ENCODE measurements around the gene CDC20. TPM values are rescaled to one million over a fixed set of nuclear protein-coding genes. Genes with fewer than 3 reads are reported as not detected.
"Not testable (repeated sequence)": the region's sequence is repeated elsewhere in the genome, so short reads cannot be mapped to it uniquely, and the experiment has no call there.

Gene CDC20
- total RNA-seq, 2 donors from 2014 or later: 108 to 163 TPM

DNA sequence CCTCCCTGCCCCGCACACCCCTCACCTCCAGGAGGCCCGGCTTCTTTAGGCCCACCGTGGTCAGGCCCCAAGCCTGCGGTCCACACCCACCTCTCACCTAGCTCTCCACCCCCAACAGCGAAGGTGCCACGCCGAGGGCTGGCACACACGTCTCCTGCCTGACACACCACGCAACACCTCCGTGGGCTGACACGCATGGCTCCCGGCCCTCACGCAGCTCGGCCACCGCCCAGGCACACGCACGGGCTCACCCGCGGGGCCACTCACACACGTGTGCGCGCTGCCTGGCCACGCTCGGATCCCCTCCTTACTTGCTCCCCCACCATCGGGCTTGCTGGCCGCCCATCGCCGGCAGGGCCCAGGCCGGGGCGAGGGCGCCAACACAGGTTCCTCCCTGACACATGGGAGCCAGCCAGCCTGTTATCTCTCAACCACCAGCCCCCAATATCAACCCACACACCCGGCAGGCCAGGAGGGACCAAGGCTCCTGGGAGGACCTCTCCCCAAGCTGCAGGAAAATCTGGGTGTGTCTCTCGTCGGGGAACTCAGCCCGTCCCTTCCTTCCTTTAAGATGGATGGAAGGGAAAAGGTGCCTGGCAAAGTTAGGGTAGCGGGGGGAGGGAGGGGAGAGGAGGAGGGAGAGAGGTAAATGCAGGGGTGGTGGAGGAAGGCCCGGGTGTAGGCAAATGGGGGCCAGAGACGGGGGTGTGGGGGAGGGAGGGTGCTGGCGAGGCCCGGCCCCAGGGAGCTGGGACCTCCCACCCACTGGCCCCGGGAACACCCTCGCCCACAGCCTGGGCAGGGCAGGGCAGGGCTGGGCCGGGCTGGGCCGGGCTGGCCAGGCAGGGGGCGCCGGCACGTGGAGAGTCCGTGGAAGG, 8.5 kb downstream of the CDC20 start:
- H3K4me3 Mint-ChIP-seq: peak overlapping the region; percentile 94
- no peaks in the 10 kb centered on the region for H3K27me3 Mint-ChIP-seq (ENCODE audit: low read depth)
- peak; percentile 37 to 48 for DNase-seq
- ATAC-seq (replicated peaks in 1 of 2): peak; percentile 67 to 68
- peaks cover 48% of the 10 kb centered on the region for H3K4me1 Mint-ChIP-seq (ENCODE audit: low read depth)
- H3K9me3 Mint-ChIP-seq: no peaks in the 10 kb centered on the region
- peaks cover 6 to 19% of the 10 kb centered on the region in 2 donors for H3K36me3 Mint-ChIP-seq (ENCODE audit: insufficient read depth in 2 of 2)
- peak overlapping the region; percentile 78 for H3K27ac Mint-ChIP-seq

DNA sequence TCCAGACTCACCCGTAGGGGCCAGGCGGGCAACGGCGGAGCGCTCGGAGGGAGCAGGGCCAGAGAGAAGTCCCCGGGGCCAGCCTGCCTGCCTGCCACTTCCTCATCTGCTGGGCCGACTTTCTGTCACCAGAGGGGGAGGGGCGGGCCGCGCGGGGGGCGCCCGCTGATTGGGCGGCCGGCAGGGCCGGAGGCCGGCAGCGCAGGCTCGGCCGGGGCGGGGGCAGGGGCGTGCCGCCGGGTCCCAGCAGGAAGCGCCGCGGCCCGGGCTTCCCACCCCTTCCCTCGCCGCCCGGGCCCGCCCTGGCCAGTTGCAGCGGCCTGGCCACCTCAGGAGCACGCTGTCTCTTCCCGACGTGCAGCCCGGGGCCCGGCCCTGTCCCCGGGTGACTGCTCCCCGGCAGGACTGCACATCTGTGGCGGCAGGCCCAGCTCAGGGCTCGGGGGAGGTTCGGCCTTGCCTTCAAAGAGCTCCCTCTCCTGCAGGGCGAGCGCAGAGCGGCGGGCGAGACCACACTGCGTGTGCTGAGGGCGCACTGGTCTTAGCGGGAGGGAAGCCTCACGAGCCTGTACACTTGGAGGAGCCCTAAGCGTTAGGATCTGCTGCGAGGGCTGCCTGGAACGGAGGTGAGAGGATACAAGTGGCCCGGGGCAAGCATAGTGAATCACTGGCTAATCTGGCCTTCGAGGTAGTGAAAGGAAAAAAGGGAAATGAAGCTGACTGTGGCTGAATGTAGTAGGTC, 9.3 kb downstream of the CDC20 start, which contains the start of gene ELOVL1:
Gene ELOVL1, minus strand, starts transcription at position 108 of the 742 bp plus-strand sequence. CDS start 2,402 bp downstream, outside the sequence.
- peaks cover 6 to 15% of the 10 kb centered on the region in 2 donors for H3K36me3 Mint-ChIP-seq (ENCODE audit: insufficient read depth in 2 of 2)
- H3K9me3 Mint-ChIP-seq: no peaks in the 10 kb centered on the region
- peaks cover 40% of the 10 kb centered on the region for H3K4me1 Mint-ChIP-seq (ENCODE audit: low read depth)
- peak; percentile 89 for ATAC-seq (replicated peaks in 1 of 2)
- peak; percentile 91 to 94 for DNase-seq
- peak within 1 kb of the TSS; percentile 94 for H3K4me3 Mint-ChIP-seq
- H3K27ac Mint-ChIP-seq: peak within 1 kb of the TSS; percentile 83
- no peaks in the 10 kb centered on the region for H3K27me3 Mint-ChIP-seq (ENCODE audit: low read depth)

DNA sequence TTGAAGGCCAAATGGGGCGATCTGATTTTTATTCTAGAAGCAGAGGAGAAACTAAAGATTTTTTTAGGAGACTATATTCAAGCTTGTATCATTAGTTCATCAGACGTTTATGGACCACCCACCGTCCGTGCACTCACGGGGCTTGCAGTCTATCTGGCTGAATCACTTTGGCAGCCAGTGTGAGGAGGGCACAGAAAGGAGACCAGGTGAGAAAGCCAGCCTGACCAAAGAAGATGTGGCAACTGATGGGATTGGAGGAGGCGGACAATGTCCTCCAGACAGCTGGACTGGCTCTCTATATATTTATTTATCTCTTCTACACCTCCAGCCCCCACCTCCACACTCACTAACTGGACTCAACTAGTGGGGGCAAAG, 9.9 kb downstream of the CDC20 start:
- Mint-ChIP-seq H3K9me3 (no peaks in the 10 kb centered on the region), H3K27me3 (ENCODE audit: low read depth) (no peaks in the 10 kb centered on the region), H3K4me3 (peak overlapping the region; percentile 94), H3K4me1 (ENCODE audit: low read depth) (peaks cover 37% of the 10 kb centered on the region), H3K36me3 (ENCODE audit: insufficient read depth in 2 of 2) (peaks cover 6 to 14% of the 10 kb centered on the region in 2 donors), H3K27ac (peak overlapping the region; percentile 83)
- no peak for DNase-seq
- no peak for ATAC-seq (replicated peaks in 1 of 2)

DNA sequence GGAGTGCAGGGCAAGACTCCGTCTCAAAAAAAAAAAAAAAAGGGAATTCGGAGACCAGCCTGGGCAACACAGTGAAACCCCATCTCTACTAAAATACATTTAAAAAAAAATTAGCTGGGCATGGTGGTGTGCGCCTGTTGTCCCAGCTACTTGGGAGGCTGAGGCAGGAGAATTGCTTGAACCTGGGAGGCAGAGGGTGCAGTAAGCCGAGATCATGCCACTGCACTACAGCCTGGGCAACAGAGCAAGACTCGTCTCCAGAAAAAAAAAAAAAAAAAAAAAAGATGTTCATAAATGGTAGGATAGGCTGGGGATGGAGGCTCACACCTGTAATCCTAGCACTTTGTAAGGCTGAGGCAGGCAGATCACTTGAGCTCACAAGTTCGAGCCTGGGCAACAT, 11.0 kb downstream of the CDC20 start:
- H3K36me3 Mint-ChIP-seq (ENCODE audit: insufficient read depth in 2 of 2); H3K27ac Mint-ChIP-seq; ATAC-seq (replicated peaks in 1 of 2); DNase-seq; H3K27me3 Mint-ChIP-seq (ENCODE audit: low read depth); H3K4me3 Mint-ChIP-seq; H3K9me3 Mint-ChIP-seq: not testable (repeated sequence)
- peaks cover 36% of the 10 kb centered on the region for H3K4me1 Mint-ChIP-seq (ENCODE audit: low read depth)

DNA sequence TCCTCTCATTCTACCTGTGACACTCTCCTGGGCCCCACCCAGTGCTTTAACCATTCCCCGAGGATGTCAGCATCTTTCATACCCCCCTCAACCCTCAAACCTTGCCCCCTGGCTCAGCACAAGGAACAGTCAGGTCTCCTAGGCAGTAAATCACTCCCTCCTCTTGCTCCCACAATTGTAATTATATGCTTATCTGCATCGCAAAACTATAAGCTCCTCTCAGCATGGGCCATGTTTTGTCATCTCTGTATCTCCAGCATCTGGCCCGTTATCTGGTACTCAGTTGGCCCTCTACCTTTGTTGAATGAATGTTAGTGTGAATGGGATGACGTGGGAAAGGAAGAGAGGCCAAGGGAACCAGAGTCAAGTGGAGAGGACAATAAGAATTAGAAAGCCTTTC, 11.8 kb downstream of the CDC20 start:
- H3K27ac Mint-ChIP-seq: no peak overlapping the region
- ATAC-seq (replicated peaks in 1 of 2) (no peak), DNase-seq (no peak)
- H3K4me3 Mint-ChIP-seq: no peak overlapping the region
- peaks cover 0 to 2% of the 10 kb centered on the region in 2 donors for H3K36me3 Mint-ChIP-seq (ENCODE audit: insufficient read depth in 2 of 2)
- no peaks in the 10 kb centered on the region for H3K27me3 Mint-ChIP-seq (ENCODE audit: low read depth)
- H3K4me1 Mint-ChIP-seq (ENCODE audit: low read depth): peaks cover 32% of the 10 kb centered on the region
- no peaks in the 10 kb centered on the region for H3K9me3 Mint-ChIP-seq

DNA sequence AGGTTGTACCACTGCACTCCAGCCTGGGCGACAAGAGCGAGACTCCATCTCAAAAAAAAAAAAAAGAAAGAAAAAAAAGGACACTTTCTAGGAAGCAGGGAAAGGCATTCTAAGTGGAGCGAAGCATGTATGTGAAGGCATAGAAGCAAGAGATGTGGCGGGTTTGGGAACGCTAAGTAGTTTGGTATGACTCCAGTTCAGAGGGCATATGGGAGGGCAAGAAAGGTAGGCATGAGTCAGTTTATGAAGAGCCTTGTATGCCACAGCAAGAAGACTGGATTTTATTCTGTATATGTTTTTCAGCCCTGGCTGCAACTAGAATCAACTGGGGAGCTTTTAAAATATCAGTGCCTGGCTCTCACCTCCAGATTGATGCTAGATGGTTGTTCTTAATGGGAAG, 13.4 kb downstream of the CDC20 start:
- ATAC-seq (replicated peaks in 1 of 2) (no peak), DNase-seq (no peak)
- Mint-ChIP-seq H3K27me3 (ENCODE audit: low read depth) (no peaks in the 10 kb centered on the region), H3K4me1 (ENCODE audit: low read depth) (peaks cover 22% of the 10 kb centered on the region), H3K9me3 (no peaks in the 10 kb centered on the region), H3K36me3 (ENCODE audit: insufficient read depth in 2 of 2) (peaks cover 0 to 2% of the 10 kb centered on the region in 2 donors), H3K4me3 (no peak overlapping the region), H3K27ac (no peak overlapping the region)

DNA sequence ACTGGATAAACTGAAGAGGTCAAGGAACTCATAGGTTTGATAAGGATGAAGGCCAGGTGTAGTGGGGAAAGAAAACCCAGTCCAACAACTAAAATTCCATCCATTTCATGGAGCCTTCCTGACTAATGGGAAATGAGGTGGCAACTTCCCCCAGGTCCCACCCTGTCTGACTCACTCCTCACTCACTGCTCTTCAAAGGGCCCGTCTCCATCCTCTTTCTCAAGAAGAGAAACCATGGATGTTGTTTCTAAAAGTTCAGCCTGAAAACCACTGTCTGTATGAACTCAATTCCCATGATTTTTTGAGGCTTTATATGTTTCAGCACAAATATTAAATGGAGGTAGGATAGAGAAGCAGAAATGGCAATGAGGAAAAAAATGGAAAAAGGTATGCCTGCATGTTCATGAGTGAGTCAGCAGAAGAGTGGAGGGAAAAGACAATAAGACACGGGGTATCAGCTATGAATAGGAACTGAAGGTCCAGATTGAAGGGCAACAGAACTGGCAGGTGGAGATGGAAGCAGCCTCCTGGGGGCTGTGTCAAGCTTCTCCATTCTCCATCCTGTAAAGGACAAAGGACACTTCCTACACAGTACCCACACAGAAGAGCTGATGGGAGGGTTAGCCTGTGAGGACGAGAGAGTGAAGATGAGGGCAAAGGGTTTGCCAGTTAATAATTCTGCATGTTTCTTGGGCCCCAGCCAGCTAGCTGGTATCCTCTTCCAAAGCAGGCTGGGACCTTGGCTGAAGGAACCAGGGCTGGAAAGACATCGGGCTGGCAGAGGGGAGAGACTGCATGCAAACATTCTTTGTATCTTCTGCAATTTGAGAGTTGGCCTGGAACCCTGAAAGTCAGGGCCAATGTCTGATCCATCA, 14.5 kb downstream of the CDC20 start:
- peaks cover 0 to 1% of the 10 kb centered on the region in 2 donors for H3K36me3 Mint-ChIP-seq (ENCODE audit: insufficient read depth in 2 of 2)
- H3K4me3 Mint-ChIP-seq: no peak overlapping the region
- H3K9me3 Mint-ChIP-seq: no peaks in the 10 kb centered on the region
- H3K4me1 Mint-ChIP-seq (ENCODE audit: low read depth): peaks cover 21% of the 10 kb centered on the region
- DNase-seq (no peak), ATAC-seq (replicated peaks in 1 of 2) (no peak)
- no peaks in the 10 kb centered on the region for H3K27me3 Mint-ChIP-seq (ENCODE audit: low read depth)
- no peak overlapping the region for H3K27ac Mint-ChIP-seq

DNA sequence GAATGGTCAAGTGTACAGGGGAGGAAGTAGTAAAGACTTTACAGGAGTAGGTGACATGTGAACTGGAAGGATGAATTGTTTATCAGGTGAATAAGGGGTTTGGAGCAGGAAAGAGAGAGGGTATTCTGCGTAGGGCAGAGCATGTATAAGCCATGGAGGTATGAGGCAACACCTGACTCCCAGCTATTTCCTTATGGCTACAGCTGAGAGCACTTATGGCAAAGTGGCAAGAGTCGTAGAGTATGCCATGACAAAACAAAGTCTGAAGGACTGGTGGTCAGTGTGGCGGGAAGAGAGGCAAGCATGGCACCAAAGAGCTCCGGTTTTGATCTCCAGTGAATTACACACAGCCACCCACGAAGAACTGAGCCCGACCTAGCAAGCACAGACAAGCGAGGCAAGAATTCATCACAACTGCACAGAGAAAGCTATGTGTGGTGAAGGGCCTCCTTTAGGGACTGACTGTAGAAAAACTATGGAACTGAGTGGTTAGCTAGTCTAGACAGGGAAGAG, 18.0 kb downstream of the CDC20 start:
- H3K27me3 Mint-ChIP-seq (ENCODE audit: low read depth): no peaks in the 10 kb centered on the region
- H3K9me3 Mint-ChIP-seq: no peaks in the 10 kb centered on the region
- H3K4me3 Mint-ChIP-seq: no peak overlapping the region
- DNase-seq (no peak), ATAC-seq (replicated peaks in 1 of 2) (no peak)
- peaks cover 13% of the 10 kb centered on the region for H3K4me1 Mint-ChIP-seq (ENCODE audit: low read depth)
- no peak overlapping the region for H3K27ac Mint-ChIP-seq
- peaks cover 0 to 11% of the 10 kb centered on the region in 2 donors for H3K36me3 Mint-ChIP-seq (ENCODE audit: insufficient read depth in 2 of 2)

DNA sequence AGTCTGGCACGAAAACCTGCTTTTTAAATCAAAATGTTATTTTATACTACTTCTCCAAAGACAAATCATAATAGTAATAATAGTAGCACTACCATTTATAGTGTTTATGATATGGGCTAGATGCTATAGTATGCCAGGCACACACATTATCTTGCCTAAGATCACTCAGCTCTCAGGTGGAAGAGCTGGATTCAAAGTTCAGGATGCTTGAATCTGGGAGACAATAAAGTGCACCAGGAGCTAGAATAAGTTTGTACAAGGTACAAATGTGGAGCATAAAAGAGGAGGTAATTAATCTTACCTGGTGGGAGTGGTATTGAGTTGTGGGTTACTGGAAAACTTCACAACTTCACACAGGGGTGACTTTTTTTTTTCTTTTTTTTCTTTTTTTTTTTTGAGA, 19.1 kb downstream of the CDC20 start:
- no peak overlapping the region for H3K4me3 Mint-ChIP-seq
- no peaks in the 10 kb centered on the region for H3K9me3 Mint-ChIP-seq
- ATAC-seq (replicated peaks in 1 of 2) (no peak), DNase-seq (no peak)
- no peaks in the 10 kb centered on the region for H3K27me3 Mint-ChIP-seq (ENCODE audit: low read depth)
- peaks cover 16% of the 10 kb centered on the region for H3K4me1 Mint-ChIP-seq (ENCODE audit: low read depth)
- no peak overlapping the region for H3K27ac Mint-ChIP-seq
- peaks cover 0 to 11% of the 10 kb centered on the region in 2 donors for H3K36me3 Mint-ChIP-seq (ENCODE audit: insufficient read depth in 2 of 2)

DNA sequence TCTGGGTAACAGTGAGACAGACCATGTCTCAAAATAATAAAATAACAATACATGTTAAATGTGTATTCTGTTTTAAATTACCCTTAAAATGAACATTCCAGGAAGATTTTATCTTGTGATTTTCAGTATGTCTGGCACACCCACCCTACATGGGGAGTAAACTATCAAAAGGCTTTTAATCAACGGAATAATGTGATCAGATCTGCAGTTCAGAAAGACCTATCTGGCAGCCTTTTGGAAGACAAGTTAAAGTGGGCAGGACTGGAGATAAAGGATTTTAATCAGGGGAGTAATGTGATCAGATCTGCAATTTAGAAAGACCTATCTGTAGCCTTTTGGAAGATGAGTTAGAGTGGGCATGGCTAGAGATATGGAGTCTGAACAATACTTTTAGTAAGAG, 20.7 kb downstream of the CDC20 start:
- Mint-ChIP-seq H3K9me3 (no peaks in the 10 kb centered on the region), H3K27ac (no peak overlapping the region), H3K27me3 (ENCODE audit: low read depth) (no peaks in the 10 kb centered on the region), H3K4me1 (ENCODE audit: low read depth) (peaks cover 16% of the 10 kb centered on the region), H3K36me3 (ENCODE audit: insufficient read depth in 2 of 2) (peaks cover 0 to 16% of the 10 kb centered on the region in 2 donors), H3K4me3 (no peak overlapping the region)
- DNase-seq (no peak), ATAC-seq (replicated peaks in 1 of 2) (no peak)

DNA sequence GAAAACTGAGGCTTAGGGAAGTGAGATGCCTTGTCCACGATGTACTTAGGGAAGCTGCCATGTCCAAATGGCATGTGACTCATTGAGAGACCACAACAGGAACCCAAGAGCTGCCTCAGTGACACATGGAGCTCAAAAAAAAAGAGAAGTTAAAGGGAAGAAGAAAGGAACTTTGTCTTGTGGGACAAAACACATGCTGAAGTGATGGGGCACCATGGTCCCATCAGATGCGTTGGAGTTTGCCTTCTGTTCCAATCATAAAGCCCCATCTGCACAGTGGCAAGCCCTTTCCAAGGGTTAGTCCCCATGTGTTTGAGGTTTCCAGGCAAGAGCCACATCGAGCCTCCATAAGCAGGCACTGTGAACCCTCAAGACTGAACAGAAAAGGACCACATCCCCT, 22.8 kb downstream of the CDC20 start:
- Mint-ChIP-seq H3K36me3 (ENCODE audit: insufficient read depth in 2 of 2) (peaks cover 6 to 28% of the 10 kb centered on the region in 2 donors), H3K27ac (peak overlapping the region; percentile 55), H3K9me3 (no peaks in the 10 kb centered on the region), H3K27me3 (ENCODE audit: low read depth) (no peaks in the 10 kb centered on the region), H3K4me3 (no peak overlapping the region), H3K4me1 (ENCODE audit: low read depth) (peaks cover 11% of the 10 kb centered on the region)
- DNase-seq (no peak), ATAC-seq (replicated peaks in 1 of 2) (no peak)

DNA sequence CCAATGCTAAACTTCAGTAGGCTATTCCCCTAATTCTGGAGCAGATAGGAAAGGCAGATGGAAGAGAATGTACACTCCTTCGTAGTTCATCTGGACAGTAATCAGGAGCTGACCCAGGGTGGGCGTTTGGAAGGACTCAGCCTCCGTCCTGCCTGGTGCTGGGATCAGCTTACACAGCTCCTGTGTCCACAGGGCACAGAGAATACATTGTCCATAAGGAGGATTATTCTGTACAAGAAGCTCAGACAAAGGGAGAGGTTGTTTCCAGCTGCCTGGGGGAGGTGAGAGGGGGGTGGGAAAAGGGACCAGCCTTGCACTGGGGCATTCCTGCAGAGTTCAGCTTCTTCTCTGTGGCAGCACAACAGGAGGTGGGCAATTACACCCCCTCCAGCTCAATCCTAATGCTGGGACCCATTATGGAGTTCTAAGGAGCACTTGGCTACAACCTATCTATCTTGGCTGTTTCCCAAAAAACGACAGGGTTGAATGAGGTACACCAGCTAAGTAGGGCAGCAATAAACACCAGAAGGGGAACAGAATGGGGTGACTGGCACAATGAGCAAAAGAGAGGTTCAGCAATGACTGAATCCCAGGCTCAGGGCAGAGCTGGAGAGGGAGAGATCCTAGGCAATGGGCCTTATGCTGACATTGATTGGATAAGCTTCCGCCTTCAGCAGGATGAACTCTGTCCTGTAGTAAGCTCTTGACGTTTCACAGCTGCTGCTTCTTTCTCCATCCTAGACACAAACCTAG, 23.4 kb downstream of the CDC20 start:
- no peak overlapping the region for H3K27ac Mint-ChIP-seq
- H3K4me3 Mint-ChIP-seq: no peak overlapping the region

More for the DNA sequence above, 23.4 kb downstream of the CDC20 start:
- H3K27me3 Mint-ChIP-seq (ENCODE audit: low read depth): no peaks in the 10 kb centered on the region
- peaks cover 8 to 33% of the 10 kb centered on the region in 2 donors for H3K36me3 Mint-ChIP-seq (ENCODE audit: insufficient read depth in 2 of 2)
- ATAC-seq (replicated peaks in 1 of 2) (no peak), DNase-seq (no peak)
- H3K9me3 Mint-ChIP-seq: no peaks in the 10 kb centered on the region
- H3K4me1 Mint-ChIP-seq (ENCODE audit: low read depth): peaks cover 17% of the 10 kb centered on the region
